ENCODE data around the gene TMEM50A. TPM values are rescaled to one million over a fixed set of nuclear protein-coding genes. Genes with fewer than 3 reads are reported as not detected.

Gene TMEM50A
- total and polyA plus RNA-seq, 9 of the 15 experiments (the other 6 are each of a cell fraction or from before 2014, with no cell fraction given), result 43.7 to 195 (median 137) TPM

DNA sequence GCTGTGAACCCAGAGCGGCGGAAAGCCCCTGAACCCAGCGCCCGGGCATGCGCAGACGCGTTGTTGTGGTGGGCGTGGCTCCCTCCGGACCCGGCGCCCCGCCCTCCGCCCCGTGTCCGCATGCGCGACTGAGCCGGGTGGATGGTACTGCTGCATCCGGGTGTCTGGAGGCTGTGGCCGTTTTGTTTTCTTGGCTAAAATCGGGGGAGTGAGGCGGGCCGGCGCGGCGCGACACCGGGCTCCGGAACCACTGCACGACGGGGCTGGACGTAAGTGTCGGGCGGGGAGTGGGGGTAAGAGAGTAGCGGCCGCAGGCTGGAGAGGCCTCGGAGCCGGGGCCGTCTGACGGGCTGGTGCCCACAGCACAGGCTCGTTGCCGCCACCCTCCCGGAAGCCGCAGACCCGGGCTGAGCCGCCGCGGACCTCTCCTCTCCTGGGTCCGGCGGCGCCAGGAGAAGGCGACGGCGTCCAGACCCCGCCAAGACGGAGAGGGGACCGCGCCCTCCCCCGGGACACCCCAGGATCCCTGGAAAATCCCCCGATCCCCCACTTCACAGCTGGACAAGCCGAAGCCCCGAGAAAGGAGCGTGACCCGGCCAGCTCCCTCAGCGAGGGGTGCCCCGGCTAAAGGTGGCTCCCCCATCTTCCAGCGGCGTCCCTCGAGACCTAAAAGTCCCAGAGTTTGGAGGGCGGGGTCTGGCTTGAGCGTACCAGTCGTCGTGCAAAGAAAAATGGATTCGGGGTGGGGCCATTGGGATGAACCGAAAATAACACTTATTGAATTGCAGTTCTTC, at the start of gene TMEM50A (continued):
- peak; percentile 81; the same call in 1 of the 2 replicates for TF ChIP-seq GABPB1 (CRISPR knock-in tag; IDR thresholded peaks at IDR 0.05)
- TF ChIP-seq, protein P1, sequence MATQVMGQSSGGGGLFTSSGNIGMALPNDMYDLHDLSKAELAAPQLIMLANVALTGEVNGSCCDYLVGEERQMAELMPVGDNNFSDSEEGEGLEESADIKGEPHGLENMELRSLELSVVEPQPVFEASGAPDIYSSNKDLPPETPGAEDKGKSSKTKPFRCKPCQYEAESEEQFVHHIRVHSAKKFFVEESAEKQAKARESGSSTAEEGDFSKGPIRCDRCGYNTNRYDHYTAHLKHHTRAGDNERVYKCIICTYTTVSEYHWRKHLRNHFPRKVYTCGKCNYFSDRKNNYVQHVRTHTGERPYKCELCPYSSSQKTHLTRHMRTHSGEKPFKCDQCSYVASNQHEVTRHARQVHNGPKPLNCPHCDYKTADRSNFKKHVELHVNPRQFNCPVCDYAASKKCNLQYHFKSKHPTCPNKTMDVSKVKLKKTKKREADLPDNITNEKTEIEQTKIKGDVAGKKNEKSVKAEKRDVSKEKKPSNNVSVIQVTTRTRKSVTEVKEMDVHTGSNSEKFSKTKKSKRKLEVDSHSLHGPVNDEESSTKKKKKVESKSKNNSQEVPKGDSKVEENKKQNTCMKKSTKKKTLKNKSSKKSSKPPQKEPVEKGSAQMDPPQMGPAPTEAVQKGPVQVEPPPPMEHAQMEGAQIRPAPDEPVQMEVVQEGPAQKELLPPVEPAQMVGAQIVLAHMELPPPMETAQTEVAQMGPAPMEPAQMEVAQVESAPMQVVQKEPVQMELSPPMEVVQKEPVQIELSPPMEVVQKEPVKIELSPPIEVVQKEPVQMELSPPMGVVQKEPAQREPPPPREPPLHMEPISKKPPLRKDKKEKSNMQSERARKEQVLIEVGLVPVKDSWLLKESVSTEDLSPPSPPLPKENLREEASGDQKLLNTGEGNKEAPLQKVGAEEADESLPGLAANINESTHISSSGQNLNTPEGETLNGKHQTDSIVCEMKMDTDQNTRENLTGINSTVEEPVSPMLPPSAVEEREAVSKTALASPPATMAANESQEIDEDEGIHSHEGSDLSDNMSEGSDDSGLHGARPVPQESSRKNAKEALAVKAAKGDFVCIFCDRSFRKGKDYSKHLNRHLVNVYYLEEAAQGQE (IDR thresholded peaks at IDR 0.05; ENCODE audit: borderline replicate concordance), result peak; percentile 22; the same call in 1 of the 2 replicates
- TF ChIP-seq, protein P1 (CRISPR knock-in tag; IDR thresholded peaks at IDR 0.05; ENCODE audit: low read depth), result peak; percentile 59; the same call in 1 of the 2 replicates
- TF ChIP-seq ARID4B (CRISPR knock-in tag; IDR thresholded peaks at IDR 0.05), result peak; percentile 36; the same call in 1 of the 2 replicates
- peak; percentile 85; the same call in 1 of the 2 replicates for TF ChIP-seq MTA3 (IDR thresholded peaks at IDR 0.05; ENCODE audit: borderline replicate concordance)
- peak in 2 of 3 experiments; percentile 7 to 74 for TF ChIP-seq YY1 (IDR thresholded peaks at IDR 0.05; ENCODE audit: borderline replicate concordance in 1 of 3, control insufficient read depth in 1 of 3, extremely low read depth in 1 of 3, insufficient read depth in 3 of 3, insufficient read length in 1 of 3, insufficient replicate concordance in 2 of 3, low read depth in 1 of 3, low read length in 2 of 3)
- TF ChIP-seq ELK3 (CRISPR knock-in tag; IDR thresholded peaks at IDR 0.05), result no peak
- no peak for TF ChIP-seq TGIF2 (CRISPR knock-in tag; IDR thresholded peaks at IDR 0.05)
- TF ChIP-seq XRCC4 (IDR thresholded peaks at IDR 0.05; ENCODE audit: extremely low read depth, insufficient read depth, insufficient read length), result no peak
- peak; percentile 79 for TF ChIP-seq GABPA (tag; conservative IDR thresholded peaks at IDR 0.05; ENCODE audit: low read depth)
- TF ChIP-seq ZNF551 (CRISPR knock-in tag; IDR thresholded peaks at IDR 0.05), result no peak
- peak; percentile 69; the same call in 1 of the 2 replicates for TF ChIP-seq RB1 (IDR thresholded peaks at IDR 0.05; ENCODE audit: low read depth)
